Stimulated activated effector memory CD8-positive, alpha-beta T cell treated with anti-CD3 and anti-CD28 coated beads, Interleukin-12 subunit alpha, Interleukin-12 subunit beta, amount 100 ng/mL, for 72 hours (primary cell): Measurements from ENCODE around the gene KIF22.
A peak's percentile ranks its signal among the peaks of the same experiment; 100 is the strongest.

Experiments
- ATAC-seq: fragments of 150-1000 bp; cut with Tn5 transposase; 2 replicates; pipeline ENCODE4 v1.10.0; 2021
- DNase-seq, 2 donors: peaks; one replicate each; pipeline ENCODE4 v3.0.0; 2021 to 2022; ENCODE audit warnings: low spot score in 2 of 2
- H3K27ac Mint-ChIP-seq: one replicate; pipeline ENCODE4 v1.8.0; 2022; ENCODE audit warnings: mild to moderate bottlenecking, mixed read lengths
- H3K36me3 Mint-ChIP-seq: one replicate; pipeline ENCODE4 v1.8.0; 2022; ENCODE audit warnings: mild to moderate bottlenecking, mixed read lengths
- H3K4me1 Mint-ChIP-seq: one replicate; pipeline ENCODE4 v1.8.0; 2022; ENCODE audit warnings: mixed read lengths
- H3K4me3 Mint-ChIP-seq: one replicate; pipeline ENCODE4 v1.8.0; 2022; ENCODE audit warnings: mild to moderate bottlenecking, mixed read lengths
- H3K9me3 Mint-ChIP-seq: one replicate; pipeline ENCODE4 v1.8.0; 2022; ENCODE audit warnings: mixed read lengths

The KIF22 gene

DNA sequence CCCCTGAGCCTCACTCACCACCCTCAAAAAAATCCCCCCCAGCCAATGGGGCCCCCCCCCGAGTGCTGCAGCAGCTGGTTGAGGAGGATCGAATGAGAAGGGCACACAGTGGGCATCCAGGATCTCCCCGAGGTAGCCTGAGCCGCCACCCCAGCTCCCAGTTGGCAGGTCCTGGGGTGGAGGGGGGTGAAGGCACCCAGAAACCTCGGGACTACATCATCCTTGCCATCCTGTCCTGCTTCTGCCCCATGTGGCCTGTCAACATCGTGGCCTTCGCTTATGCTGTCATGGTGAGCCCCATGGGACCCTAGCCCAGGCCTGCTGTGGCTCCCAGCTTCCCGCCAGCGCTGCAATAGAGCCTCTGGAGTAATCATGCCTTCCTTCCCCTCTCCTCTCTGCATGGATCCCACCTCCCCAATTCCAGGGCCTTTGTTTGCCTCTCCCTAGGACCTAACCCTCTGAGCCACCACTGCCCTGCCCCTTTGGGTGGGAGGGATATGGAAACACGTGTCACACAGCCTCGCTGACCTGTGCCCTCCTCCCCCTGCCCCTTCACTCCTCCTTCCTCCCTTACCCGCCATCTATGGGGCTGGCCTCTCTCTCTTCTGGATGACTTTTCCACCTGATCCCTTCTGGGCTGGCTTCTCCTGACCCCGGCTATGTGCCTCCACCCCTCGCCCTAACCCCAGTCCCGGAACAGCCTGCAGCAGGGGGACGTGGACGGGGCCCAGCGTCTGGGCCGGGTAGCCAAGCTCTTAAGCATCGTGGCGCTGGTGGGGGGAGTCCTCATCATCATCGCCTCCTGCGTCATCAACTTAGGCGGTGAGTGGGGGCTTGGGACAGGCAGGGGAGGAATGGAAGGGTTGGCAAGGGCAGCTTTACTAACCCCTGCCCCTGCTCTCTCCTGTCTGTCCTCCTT is 23.4 kb downstream of the KIF22 start:
- ATAC-seq (no peak), DNase-seq (no peak)
- Mint-ChIP-seq H3K4me1 (peaks cover 87% of the 10 kb centered on the region), H3K4me3 (peak overlapping the region; percentile 97), H3K27ac (no peak overlapping the region), H3K36me3 (peaks cover 68% of the 10 kb centered on the region), H3K9me3 (no peaks in the 10 kb centered on the region)

- peaks cover 68% of the 10 kb centered on the region for H3K36me3 Mint-ChIP-seq
- DNase-seq (no peak), ATAC-seq (no peak)
- H3K27ac Mint-ChIP-seq, result peak overlapping the region; percentile 93
- H3K4me3 Mint-ChIP-seq, result peak overlapping the region; percentile 97
- H3K9me3 Mint-ChIP-seq, result no peaks in the 10 kb centered on the region
- peaks cover 91% of the 10 kb centered on the region for H3K4me1 Mint-ChIP-seq
Measured at GRCh38 chr16:29814592-29814991, 24.0 kb downstream of the KIF22 start.

GRCh38 chr16:29815032-29815721 is 24.6 kb downstream of the KIF22 start:
- Mint-ChIP-seq H3K9me3 (no peaks in the 10 kb centered on the region), H3K27ac (peak overlapping the region; percentile 93), H3K36me3 (peaks cover 68% of the 10 kb centered on the region), H3K4me3 (peak overlapping the region; percentile 97), H3K4me1 (peaks cover 91% of the 10 kb centered on the region)
- DNase-seq, result peak in 1 of 2 donors; percentile 71
- no peak for ATAC-seq

- no peaks in the 10 kb centered on the region for H3K9me3 Mint-ChIP-seq
- peak within 1 kb of the TSS; percentile 93 for H3K27ac Mint-ChIP-seq
- peak within 1 kb of the TSS; percentile 97 for H3K4me3 Mint-ChIP-seq
- H3K36me3 Mint-ChIP-seq, result peaks cover 68% of the 10 kb centered on the region
- DNase-seq (peak; percentile 91 to 99), ATAC-seq (peak; percentile 82)
- peaks cover 87% of the 10 kb centered on the region for H3K4me1 Mint-ChIP-seq
Measured at GRCh38 chr16:29815793-29816693, 25.5 kb downstream of the KIF22 start, which contains the start of gene PAGR1. PAGR1 (plus strand) TSS chr16:29816152; CDS start chr16:29816526, 374 bp downstream.

GRCh38 chr16:29816694-29817441 is 26.3 kb downstream of the KIF22 start:
- peak overlapping the region; percentile 97 for H3K4me3 Mint-ChIP-seq
- H3K9me3 Mint-ChIP-seq, result no peaks in the 10 kb centered on the region
- ATAC-seq, result peak; percentile 59
- H3K27ac Mint-ChIP-seq, result peak overlapping the region; percentile 93
- peak; percentile 44 to 83 for DNase-seq
- H3K4me1 Mint-ChIP-seq, result peaks cover 84% of the 10 kb centered on the region
- peaks cover 59% of the 10 kb centered on the region for H3K36me3 Mint-ChIP-seq

DNA sequence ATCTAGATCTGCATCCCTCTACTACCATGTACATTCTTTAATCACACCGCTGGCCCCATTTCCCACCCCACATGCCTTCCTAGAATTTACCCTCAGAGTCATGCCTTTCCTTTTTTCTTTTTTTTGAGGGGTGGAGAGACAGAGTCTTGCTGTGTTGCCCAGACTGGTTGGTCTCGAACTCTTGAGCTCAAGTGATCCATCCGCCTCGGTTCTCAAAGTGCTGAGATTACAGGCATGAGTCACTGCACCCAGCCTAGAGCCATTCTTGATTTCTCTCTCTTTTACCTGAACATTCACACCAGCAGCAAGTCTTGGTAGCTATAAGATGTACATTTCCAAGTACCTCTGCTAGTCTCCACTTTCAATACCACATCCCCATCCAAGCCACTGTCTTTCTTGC is 27.5 kb downstream of the KIF22 start:
- Mint-ChIP-seq H3K27ac (peak overlapping the region; percentile 93), H3K9me3 (no peaks in the 10 kb centered on the region), H3K36me3 (peaks cover 64% of the 10 kb centered on the region), H3K4me3 (peak overlapping the region; percentile 97), H3K4me1 (peaks cover 83% of the 10 kb centered on the region)
- ATAC-seq, result no peak
- DNase-seq, result no peak

GRCh38 chr16:29819506-29819905 is 29.0 kb downstream of the KIF22 start:
- DNase-seq (no peak), ATAC-seq (no peak)
- Mint-ChIP-seq H3K9me3 (no peaks in the 10 kb centered on the region), H3K4me3 (peak overlapping the region; percentile 97), H3K27ac (peak overlapping the region; percentile 90), H3K4me1 (peaks cover 75% of the 10 kb centered on the region), H3K36me3 (peaks cover 70% of the 10 kb centered on the region)

DNA sequence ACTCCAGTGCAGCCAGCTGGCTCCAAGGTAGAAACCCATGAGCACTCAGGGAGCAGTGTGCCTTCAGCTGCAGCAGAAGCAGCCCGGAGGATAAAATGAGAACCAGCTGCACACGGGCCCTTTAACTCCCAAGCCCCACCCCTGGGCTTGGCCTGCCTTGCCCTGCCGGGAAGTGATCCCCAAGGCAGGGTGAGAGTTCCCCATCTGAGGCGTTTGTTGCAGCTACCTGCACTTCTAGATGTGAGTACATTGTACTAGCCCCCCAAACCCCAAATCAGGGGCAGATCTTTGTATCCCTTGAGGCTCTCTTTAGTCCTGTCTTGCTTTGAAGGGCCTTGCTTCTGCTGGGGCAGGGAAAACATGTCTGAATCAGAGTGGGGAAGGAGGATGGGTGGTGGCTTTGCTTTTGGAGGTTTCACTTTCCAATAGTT is 29.7 kb downstream of the KIF22 start, which contains the start of gene MVP:
TSS of gene MVP (plus strand) at position 192 of the 431 bp plus-strand sequence. CDS start 10,088 bp downstream, outside the sequence.
- ATAC-seq (peak; percentile 14), DNase-seq (peak; percentile 28 to 77)
- Mint-ChIP-seq H3K9me3 (no peaks in the 10 kb centered on the region), H3K36me3 (peaks cover 74% of the 10 kb centered on the region), H3K4me3 (peak within 1 kb of the TSS; percentile 97), H3K4me1 (peaks cover 75% of the 10 kb centered on the region), H3K27ac (peak within 1 kb of the TSS; percentile 90)

DNA sequence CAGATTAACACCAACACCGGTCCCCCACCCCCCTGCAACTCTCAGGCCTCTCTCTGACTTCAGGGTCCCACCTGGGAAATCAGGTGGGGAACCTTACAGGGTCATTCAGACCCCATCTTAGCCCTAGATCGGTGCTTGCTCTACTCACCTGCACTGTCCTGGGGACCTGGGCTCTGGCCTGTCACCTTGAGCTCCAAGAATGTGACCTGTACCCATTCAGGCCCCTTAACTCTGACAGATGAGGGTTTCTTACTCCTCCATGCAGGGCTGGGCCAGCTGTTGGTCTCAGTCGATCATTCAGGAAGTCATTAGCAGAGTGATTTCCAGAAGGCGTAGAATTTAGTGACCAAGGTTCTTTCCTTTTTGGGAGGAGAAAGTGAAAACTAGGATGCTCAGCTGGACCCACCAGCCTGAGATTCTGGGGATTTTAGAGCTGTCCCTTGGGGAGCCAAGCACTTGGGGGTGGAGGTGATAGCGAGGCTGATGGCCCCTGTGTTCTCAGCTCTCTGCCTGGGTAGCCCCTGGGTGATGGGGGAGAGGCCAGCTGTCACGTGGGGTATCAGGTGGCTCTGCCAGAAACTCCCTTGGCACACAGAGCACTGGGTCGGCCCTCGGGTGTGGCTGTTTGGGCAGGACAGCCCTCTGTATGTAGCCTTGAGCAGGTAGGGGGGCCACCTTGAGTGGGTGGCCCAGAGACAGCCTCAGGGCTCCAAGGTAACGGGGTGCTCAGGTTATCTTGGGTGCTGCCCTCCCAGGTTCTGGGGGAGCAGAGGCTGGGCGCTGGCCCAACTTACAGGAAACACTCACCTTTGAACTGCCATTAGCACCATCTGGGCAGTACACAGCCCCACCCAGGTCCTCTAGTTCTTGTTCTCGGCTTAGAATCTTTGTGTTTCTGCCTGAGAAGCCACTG is 30.4 kb downstream of the KIF22 start:
- ATAC-seq (peak; percentile 60), DNase-seq (peak; percentile 34 to 76)
- no peaks in the 10 kb centered on the region for H3K9me3 Mint-ChIP-seq
- H3K4me3 Mint-ChIP-seq, result peak overlapping the region; percentile 97
- peak overlapping the region; percentile 90 for H3K27ac Mint-ChIP-seq
- H3K36me3 Mint-ChIP-seq, result peaks cover 72% of the 10 kb centered on the region
- H3K4me1 Mint-ChIP-seq, result peaks cover 75% of the 10 kb centered on the region

DNA sequence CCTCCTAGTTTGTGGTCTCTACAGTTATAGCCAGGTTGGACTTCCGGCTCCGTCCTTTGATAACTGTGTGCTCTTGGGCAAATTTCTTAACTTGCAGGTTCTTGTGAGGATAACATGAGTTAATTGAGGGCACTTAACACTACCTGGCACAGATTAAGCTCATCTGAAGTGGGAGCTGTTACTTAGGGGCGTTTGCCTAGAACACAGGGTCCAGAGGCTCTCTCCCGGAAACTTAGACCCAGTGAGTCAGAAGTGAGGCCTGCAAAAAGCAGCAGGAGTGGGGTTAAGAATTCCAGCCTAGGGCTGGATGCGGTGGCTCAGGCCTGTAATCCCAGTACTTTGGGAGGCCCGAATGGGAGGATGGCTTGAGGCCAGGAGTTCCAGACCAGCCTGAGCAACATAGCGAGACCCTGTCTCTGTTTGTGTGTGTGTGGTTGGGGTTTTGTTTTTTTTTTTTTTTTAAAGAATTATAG is 31.1 kb downstream of the KIF22 start:
- no peak for DNase-seq

DNA sequence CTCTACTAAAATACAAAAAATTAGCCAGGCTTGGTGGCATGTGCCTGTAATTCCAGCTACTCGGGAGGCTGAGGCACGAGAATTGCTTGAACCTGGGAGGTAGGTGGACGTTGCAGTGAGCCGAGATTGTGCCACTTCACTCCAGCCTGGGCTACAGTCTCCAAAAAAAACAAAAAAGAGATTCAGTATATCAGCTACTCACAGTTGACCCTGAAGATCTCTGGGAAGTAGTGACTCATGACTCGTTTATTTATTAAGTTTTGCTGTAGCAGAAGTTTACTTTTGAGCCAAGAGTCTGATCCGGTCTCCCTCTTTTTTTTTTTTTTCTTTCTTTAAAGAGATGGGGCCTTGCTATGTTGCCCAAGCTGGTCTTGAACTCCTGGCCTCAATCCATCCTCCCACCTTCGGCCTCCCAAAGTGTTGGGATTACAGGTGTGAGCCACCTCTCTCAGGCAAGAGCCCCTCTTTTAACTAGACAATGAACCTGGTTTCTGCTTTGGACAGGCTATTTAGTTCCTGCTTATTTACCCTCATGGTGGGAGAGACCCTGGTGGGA is 34.1 kb downstream of the KIF22 start:
- DNase-seq, result no peak
- ATAC-seq, result no peak
- H3K36me3 Mint-ChIP-seq, result peaks cover 51% of the 10 kb centered on the region
- peak overlapping the region; percentile 61 for H3K4me3 Mint-ChIP-seq
- H3K4me1 Mint-ChIP-seq, result peaks cover 60% of the 10 kb centered on the region
- no peaks in the 10 kb centered on the region for H3K9me3 Mint-ChIP-seq
- peak overlapping the region; percentile 93 for H3K27ac Mint-ChIP-seq

More for the DNA sequence above, 31.1 kb downstream of the KIF22 start:
- no peak for ATAC-seq
- Mint-ChIP-seq H3K9me3 (no peaks in the 10 kb centered on the region), H3K4me1 (peaks cover 74% of the 10 kb centered on the region), H3K36me3 (peaks cover 75% of the 10 kb centered on the region), H3K4me3 (peak overlapping the region; percentile 97), H3K27ac (peak overlapping the region; percentile 90)

DNA sequence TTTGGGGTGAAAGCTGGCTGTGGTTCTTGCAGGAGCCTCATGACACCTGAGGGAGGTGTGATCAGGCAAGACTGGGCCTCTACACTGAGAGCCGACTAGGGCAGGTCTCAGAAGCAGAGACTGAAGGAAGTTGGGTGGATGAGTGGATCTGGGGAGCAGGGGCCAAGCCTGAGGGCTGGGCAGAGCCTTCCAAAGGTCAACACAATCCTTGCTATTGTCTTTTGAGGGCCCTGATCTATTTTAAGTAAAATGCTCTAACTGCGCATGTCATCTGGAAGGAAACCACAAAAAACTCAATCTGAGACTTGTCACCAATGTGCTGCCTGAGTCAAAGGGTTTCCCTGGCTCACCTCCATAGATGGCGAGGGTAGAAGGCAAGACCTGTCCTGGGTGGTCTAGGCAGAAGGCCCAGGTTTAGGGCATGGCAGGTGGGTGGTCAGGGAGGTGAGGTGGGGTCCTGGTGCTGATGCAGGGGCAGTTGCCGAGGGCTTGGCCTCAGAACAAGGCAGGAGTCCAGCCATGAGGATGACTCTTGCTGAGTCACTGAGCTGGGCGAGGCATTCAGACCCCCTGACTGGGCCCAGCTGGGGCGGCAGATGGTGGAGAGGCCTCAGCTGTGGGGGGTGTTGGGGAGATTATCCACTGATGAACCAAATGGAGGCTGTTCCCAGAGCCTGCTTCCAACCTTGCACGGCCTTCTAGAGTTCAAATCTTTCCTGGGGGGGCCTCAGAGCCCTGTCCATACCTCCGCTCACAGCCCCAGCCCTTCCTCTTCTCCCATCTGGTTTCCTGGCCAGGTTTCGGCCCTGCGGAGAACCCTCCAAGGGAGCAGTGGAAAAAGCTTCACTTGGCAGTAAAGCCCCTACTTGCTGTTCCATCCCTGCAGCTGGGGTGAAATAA is 34.8 kb downstream of the KIF22 start:
- peak; percentile 80 for ATAC-seq
- peak; percentile 20 to 78 for DNase-seq
- Mint-ChIP-seq H3K9me3 (no peaks in the 10 kb centered on the region), H3K27ac (peak overlapping the region; percentile 93), H3K4me3 (peak overlapping the region; percentile 61), H3K4me1 (peaks cover 62% of the 10 kb centered on the region), H3K36me3 (peaks cover 44% of the 10 kb centered on the region)
